GM19238 (cell line): ENCODE results near the gene EPHA1.
"Not testable (repeated sequence)": the region's sequence is repeated elsewhere in the genome, so short reads cannot be mapped to it uniquely, and the experiment has no call there.

Experiments
- DNase-seq: peaks from one replicate; pipeline ENCODE4 v3.0.0; 2011; ENCODE audit warnings: low spot score; ENCODE audit not compliant: insufficient read length

EPHA1 gene

GRCh38 chr7:143431109-143431508, 22.5 kb upstream of the EPHA1 start:
- no peak for DNase-seq

DNA sequence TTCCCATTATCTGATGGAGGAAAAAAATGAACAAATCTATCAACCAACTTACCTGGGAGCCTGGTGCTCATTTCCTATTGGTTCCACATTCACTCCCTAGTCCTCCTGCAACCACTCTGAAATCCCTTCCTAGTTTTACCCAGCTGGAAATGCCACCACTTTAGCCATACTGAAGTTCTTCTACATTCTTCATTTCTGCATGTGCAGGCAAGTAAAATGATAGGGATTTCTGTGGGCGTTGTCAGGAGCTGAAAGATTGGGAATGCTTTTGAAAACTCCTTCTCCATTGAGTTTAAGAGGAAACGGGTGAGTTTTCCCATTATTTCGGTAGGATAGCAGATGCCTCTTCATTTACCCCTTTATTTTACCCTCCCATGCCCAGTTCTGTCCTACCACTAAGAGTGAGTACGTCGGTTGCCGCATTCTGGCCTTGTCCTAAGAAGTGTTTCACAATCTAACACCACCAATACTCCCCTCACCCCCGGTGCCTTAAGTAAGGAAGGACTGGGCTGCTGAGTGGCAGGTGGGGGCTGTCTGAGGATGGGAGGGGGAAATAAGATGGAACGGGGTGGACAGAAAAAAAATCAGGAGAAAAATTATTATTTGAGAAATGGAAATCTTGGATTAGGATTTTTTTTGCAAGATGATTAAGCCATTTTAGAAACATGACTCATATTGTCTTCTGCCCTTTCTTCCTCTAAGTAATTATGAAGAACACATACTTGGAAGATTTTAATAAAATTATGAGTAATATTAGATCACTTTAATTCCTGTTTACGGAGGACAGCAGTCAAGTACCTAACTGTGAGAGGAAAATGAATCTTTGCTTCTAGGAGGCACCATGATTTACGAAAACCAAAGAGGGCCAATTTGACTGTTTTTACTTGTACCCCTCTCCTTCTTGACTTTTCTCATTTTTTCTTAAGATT, 21.4 kb upstream of the EPHA1 start:
- DNase-seq = no peak

DNA sequence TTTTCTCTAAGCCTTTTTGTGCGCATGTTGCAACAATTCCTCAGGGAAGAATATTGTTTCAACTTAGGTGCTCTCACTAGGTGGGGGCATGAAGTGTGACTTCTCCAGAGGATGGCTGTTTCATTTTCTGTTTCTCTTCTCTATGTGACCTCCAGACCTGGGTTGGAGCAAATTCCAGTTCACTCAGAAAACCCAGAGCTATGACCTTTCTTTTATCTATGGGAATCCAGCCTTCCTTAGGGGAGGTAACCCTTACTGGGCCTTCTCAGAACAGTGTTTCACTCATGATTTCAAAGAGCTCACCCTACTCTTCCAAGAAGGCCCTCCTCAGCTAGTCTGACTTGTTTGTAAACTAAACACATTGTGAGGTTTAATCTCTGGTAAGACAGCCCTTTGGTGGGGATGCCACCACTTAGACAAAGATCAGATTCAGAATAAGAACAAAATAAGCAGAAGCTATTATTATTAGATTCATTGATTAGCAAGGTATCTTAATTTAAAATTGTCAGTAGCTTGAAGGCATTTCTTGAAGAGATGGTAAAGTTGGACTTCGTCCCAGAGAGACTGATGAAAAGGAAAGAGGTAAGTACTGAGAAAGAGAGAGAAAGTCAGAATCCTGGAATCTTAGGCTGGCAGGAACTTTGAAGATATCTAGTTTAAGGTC, 18.0 kb upstream of the EPHA1 start:
- no peak for DNase-seq

GRCh38 chr7:143424476-143424875, 15.8 kb upstream of the EPHA1 start:
- not testable (repeated sequence) for DNase-seq

- no peak for DNase-seq
Observed at GRCh38 chr7:143422033-143422432, 13.4 kb upstream of the EPHA1 start.

DNA sequence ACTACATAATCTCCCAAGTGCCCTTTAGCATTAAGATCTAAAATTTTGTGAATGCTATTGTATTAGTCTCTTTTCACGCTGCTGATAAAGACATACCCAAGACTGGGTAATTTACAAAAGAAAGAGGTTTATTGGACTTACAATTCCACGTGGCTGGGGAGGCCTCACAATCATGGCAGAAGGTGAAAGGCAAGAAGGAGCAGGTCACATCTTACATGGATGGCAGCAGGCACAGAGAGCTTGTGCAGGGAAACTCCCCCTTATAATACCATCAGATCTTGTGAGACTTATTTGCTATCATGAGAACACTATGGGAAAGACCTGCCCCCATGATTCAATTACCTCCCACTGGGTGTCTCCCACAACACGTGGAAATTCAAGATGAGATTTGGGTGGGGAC, 12.0 kb upstream of the EPHA1 start:
- not testable (repeated sequence) for DNase-seq

DNA sequence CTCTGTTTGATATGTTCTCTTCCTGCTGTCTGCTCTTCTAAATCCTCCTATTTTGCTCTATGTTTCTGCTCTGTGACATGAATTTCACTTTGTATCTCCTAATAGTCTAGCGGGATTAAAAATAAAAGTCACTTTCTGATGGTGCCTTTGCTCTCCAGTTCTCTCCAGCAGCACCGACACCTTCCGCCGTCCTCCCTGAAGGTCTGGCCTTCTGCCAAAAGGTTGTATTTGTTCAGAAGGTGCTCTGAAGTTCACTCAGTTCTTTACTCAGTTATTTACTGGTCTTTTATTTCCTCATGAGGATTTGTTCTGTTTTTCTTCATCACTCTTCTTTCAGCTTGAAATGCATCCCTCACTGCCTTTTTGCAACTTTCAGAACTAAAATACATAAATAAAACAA, 11.2 kb upstream of the EPHA1 start:
- DNase-seq = no peak

GRCh38 chr7:143418681-143419458, 10.2 kb upstream of the EPHA1 start:
- no peak for DNase-seq

GRCh38 chr7:143417734-143418383, 9.2 kb upstream of the EPHA1 start:
- DNase-seq = no peak

- no peak for DNase-seq
Observed at GRCh38 chr7:143416565-143417149, 8.0 kb upstream of the EPHA1 start.

GRCh38 chr7:143415742-143416397, 7.2 kb upstream of the EPHA1 start:
- DNase-seq = no peak

GRCh38 chr7:143415209-143415608, 6.6 kb upstream of the EPHA1 start:
- DNase-seq = not testable (repeated sequence)

- DNase-seq = no peak
Observed at GRCh38 chr7:143413123-143413522, 4.5 kb upstream of the EPHA1 start.

- no peak for DNase-seq
Observed at GRCh38 chr7:143411976-143412708, 3.5 kb upstream of the EPHA1 start.

- no peak for DNase-seq
Observed at GRCh38 chr7:143410521-143411004, 1.9 kb upstream of the EPHA1 start.

GRCh38 chr7:143408252-143408685, 387 bp downstream of the EPHA1 start:
- DNase-seq = no peak

DNA sequence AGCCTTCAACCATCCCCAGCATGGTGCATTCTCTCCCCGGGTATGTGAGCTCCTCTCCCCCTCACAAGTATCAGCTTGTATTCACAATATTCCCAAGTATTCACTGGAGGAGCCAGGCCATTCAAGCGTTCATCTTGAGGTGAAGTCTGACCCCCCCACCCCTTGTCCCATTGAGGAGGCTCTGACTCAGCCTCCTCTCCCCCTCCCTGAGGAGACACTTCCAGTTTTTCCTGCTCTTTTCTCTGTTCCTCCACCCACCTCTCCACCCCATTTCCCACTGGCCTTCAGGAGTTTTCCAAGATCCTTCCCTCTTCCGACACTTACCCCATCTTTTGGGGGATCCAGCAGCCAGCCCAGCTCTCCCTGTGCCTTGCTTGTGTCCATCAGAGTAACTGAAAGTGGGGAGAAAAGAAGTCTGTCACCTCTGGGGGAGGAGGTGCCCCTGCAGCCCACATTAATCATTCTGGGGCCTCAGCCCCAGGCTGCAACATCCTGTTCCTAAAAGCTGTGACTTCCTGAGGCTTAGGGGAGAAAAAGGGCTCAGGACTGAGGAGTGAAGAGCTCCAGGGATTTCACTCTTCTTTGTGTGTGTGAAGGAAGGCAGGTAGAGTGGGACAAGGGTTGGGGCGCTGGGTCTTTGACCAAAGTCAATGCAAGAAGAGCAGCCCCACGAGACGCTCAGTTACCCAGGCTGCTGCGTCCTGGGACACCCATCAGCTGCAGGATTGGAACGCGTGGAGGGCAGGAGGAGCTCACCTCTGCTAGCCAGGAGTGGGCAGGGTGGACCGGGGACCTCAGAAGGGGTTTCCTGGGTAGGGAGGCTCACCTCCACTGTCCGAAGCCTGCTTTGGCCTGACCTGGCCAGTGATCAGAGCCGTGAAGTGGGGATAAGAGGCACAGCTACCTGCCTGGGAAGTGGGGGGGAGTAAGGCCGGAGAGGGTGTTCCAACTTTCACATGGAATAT, 1.1 kb downstream of the EPHA1 start:
- DNase-seq = no peak

GRCh38 chr7:143406002-143406357, 2.7 kb downstream of the EPHA1 start:
- no peak for DNase-seq
